CD14-positive monocyte (primary cell): Measurements from ENCODE around the gene PTGER4. TPM values are rescaled to one million over a fixed set of nuclear protein-coding genes. Genes with fewer than 3 reads are reported as not detected.
"Not testable (repeated sequence)": the region's sequence is repeated elsewhere in the genome, so short reads cannot be mapped to it uniquely, and the experiment has no call there.

Experiments used
- DNase-seq, 3 donors: peaks; one replicate each; pipeline ENCODE4 v3.0.0-alpha.2; 2011 to 2022
- H2AFZ ChIP-seq: 2 replicates; pipeline ENCODE4 v1.6.0; 2012; ENCODE audit warnings: mild to moderate bottlenecking, low read depth, low read length, inconsistent platforms; ENCODE audit not compliant: insufficient read depth, poor library complexity, severe bottlenecking
- H3K27ac ChIP-seq, 2 donors: 1 replicate in 1 of 2; 2 replicates in 1 of 2; pipeline ENCODE4 v1.5.1; 2012 to 2013; ENCODE audit warnings: low read length in 2 of 2, control low read depth in 1 of 2, inconsistent platforms in 1 of 2, low read depth in 1 of 2, mild to moderate bottlenecking in 1 of 2
- H3K27me3 ChIP-seq, 2 donors: one replicate each; pipeline versions ENCODE4 v1.6.0 to v1.6.1; 2011 to 2013; ENCODE audit warnings: low read length in 2 of 2; ENCODE audit not compliant: control insufficient read depth in 2 of 2, insufficient read depth in 2 of 2
- H3K36me3 ChIP-seq, 2 donors: replicated peaks in 1 of 2; 1 replicate in 1 of 2; 2 replicates in 1 of 2; pipeline versions ENCODE4 v1.5.1 to v1.6.1; 2012 to 2013; ENCODE audit warnings: low read length in 2 of 2, control low read depth in 1 of 2, inconsistent platforms in 1 of 2, mild to moderate bottlenecking in 1 of 2; ENCODE audit not compliant: insufficient read depth in 2 of 2, control insufficient read depth in 1 of 2
- H3K4me1 ChIP-seq, 2 donors: 1 replicate in 1 of 2; 2 replicates in 1 of 2; pipeline versions ENCODE4 v1.5.1 to v1.6.1; 2012 to 2013; ENCODE audit warnings: low read length in 2 of 2, control low read depth in 1 of 2, inconsistent platforms in 1 of 2, mild to moderate bottlenecking in 1 of 2, moderate library complexity in 1 of 2; ENCODE audit not compliant: insufficient read depth in 2 of 2, control insufficient read depth in 1 of 2
- H3K4me2 ChIP-seq: replicated peaks from 2 replicates; pipeline ENCODE3; 2012; ENCODE audit warnings: low read length, moderate library complexity, mild to moderate bottlenecking; ENCODE audit not compliant: poor library complexity, severe bottlenecking; ENCODE audit errors: extremely low read depth
- H3K4me3 ChIP-seq, 3 experiments: fragments of 200-600 bp in 1 of 3; sonication (generic) in 1 of 3; replicated peaks in 1 of 3; 1 replicate in 2 of 3; 2 replicates in 1 of 3; pipeline ENCODE4 v1.5.1; 2011 to 2013; ENCODE audit warnings: low read length in 3 of 3, mild to moderate bottlenecking in 3 of 3, control low read depth in 2 of 3, low read depth in 2 of 3, inconsistent platforms in 1 of 3, moderate library complexity in 1 of 3
- H3K79me2 ChIP-seq: 2 replicates; pipeline ENCODE4 v1.6.0; 2012; ENCODE audit warnings: mild to moderate bottlenecking, control low read depth, inconsistent platforms, low read length, moderate library complexity; ENCODE audit not compliant: insufficient read depth
- H3K9ac ChIP-seq: 2 replicates; pipeline ENCODE4 v1.6.0; 2017; ENCODE audit warnings: low read length, mild to moderate bottlenecking; ENCODE audit not compliant: insufficient read depth, poor library complexity, severe bottlenecking
- H3K9me3 ChIP-seq, 2 donors: replicated peaks in 1 of 2; 1 replicate in 1 of 2; 2 replicates in 1 of 2; pipeline versions ENCODE4 v1.5.1 to v1.6.1; 2012 to 2013; ENCODE audit warnings: low read length in 2 of 2, control low read depth in 1 of 2; ENCODE audit not compliant: control insufficient read depth in 1 of 2, insufficient read depth in 1 of 2
- H4K20me1 ChIP-seq: 2 replicates; pipeline ENCODE4 v1.6.0; 2012; ENCODE audit warnings: mild to moderate bottlenecking, low read length, control low read depth, moderate library complexity; ENCODE audit not compliant: insufficient read depth
- H3K27ac Mint-ChIP-seq, 7 donors: one replicate each; pipeline ENCODE4 v1.8.0; 2020; ENCODE audit warnings: mild to moderate bottlenecking in 7 of 7, mixed read lengths in 7 of 7, moderate library complexity in 6 of 7, inconsistent platforms in 2 of 7
- H3K27me3 Mint-ChIP-seq, 3 donors: one replicate each; pipeline ENCODE4 v1.8.0; 2021 to 2022; ENCODE audit warnings: low read depth in 3 of 3, mild to moderate bottlenecking in 3 of 3, mixed read lengths in 3 of 3, moderate library complexity in 3 of 3, inconsistent platforms in 1 of 3
- H3K36me3 Mint-ChIP-seq, 2 donors: one replicate each; pipeline ENCODE4 v1.8.0; 2020; ENCODE audit warnings: mixed read lengths in 2 of 2, inconsistent platforms in 1 of 2, mild to moderate bottlenecking in 1 of 2
- H3K4me1 Mint-ChIP-seq: one replicate; pipeline ENCODE4 v1.8.0; 2020; ENCODE audit warnings: mild to moderate bottlenecking, mixed read lengths
- H3K4me3 Mint-ChIP-seq, 2 donors: one replicate each; pipeline ENCODE4 v1.8.0; 2020; ENCODE audit warnings: mild to moderate bottlenecking in 2 of 2, mixed read lengths in 2 of 2, moderate library complexity in 1 of 2
- H3K9me3 Mint-ChIP-seq, 7 donors: one replicate each; pipeline ENCODE4 v1.8.0; 2020 to 2022; ENCODE audit warnings: mixed read lengths in 7 of 7, mild to moderate bottlenecking in 6 of 7, moderate library complexity in 6 of 7, inconsistent platforms in 2 of 7
- CTCF ChIP-seq: fragments of 200-600 bp; IDR thresholded peaks from one replicate; pipeline ENCODE4 v1.8.0; 2022; ENCODE audit warnings: antibody characterized with exemption, mild to moderate bottlenecking
- WGBS: methylation state at CpG from one replicate; pipeline ENCODE4 v1.1.5; 2013; ENCODE audit warnings: missing lambda C conversion rate; ENCODE audit not compliant: insufficient coverage; 5-methylcytosine and 5-hydroxymethylcytosine counted together
- intact Hi-C, 2 donors: fragments of 100-400 bp; cut with micrococcal nuclease; formaldehyde crosslinking; loops; one replicate each; pipeline versions ENCODE4 v1.15.0 to v1.15.1; 2023
- polyA plus RNA-seq, 3 donors: library from polyadenylated mRNA; depleted of rRNA in 1 of 3; unstranded in 2 of 3; stranded (reverse) in 1 of 3; fragments of 300-500 nt in 2 of 3; fragments of >200 nt in 1 of 3; fragmentation: Illumina TruSeq in 2 of 3; gene quantifications; 1 replicate in 2 of 3; 2 replicates in 1 of 3; pipeline ENCODE4 v1.2.3, GENCODE V29; 2012 to 2021

PTGER4 gene
- polyA plus RNA-seq, 3 donors, result 44.4 to 119 (median 64.3) TPM

GRCh38 chr5:40717281-40717680, 37.6 kb downstream of the PTGER4 start:
- H3K9me3 Mint-ChIP-seq, result peaks cover 5 to 13% (median 10%) of the 10 kb centered on the region in 7 donors
- no peak overlapping the region for H3K9ac ChIP-seq
- H3K27ac ChIP-seq, result no peak overlapping the region
- H3K36me3 Mint-ChIP-seq, result peaks cover 39 to 45% of the 10 kb centered on the region in 2 donors
- H3K27me3 ChIP-seq, result no peaks in the 10 kb centered on the region
- no peak overlapping the region for H3K4me3 ChIP-seq
- H2AFZ ChIP-seq, result no peak overlapping the region
- no peaks in the 10 kb centered on the region for H3K4me1 ChIP-seq
- peaks cover 0 to 5% of the 10 kb centered on the region in 2 donors for H3K9me3 ChIP-seq
- H3K36me3 ChIP-seq, result peaks cover 4 to 38% of the 10 kb centered on the region in 2 donors
- no peak overlapping the region for H3K4me2 ChIP-seq
- H4K20me1 ChIP-seq, result no peaks in the 10 kb centered on the region
- no peak for DNase-seq
- TF ChIP-seq CTCF, result no peak
- H3K27me3 Mint-ChIP-seq, result no peaks in the 10 kb centered on the region
- H3K27ac Mint-ChIP-seq, result no peak overlapping the region
- intact Hi-C loops, result no loop called here
- no peaks in the 10 kb centered on the region for H3K79me2 ChIP-seq
- no peak overlapping the region for H3K4me3 Mint-ChIP-seq
- H3K4me1 Mint-ChIP-seq, result no peaks in the 10 kb centered on the region

GRCh38 chr5:40720069-40720468, 40.4 kb downstream of the PTGER4 start:
- Histone ChIP-seq H3K36me3 (peaks cover 6 to 49% of the 10 kb centered on the region in 2 donors), H3K27ac (no peak overlapping the region), H2AFZ (no peak overlapping the region), H3K9ac (no peak overlapping the region), H3K4me3 (no peak overlapping the region), H3K4me2 (no peak overlapping the region), H3K79me2 (no peaks in the 10 kb centered on the region), H4K20me1 (no peaks in the 10 kb centered on the region), H3K4me1 (no peaks in the 10 kb centered on the region), H3K9me3 (peaks cover 0 to 8% of the 10 kb centered on the region in 2 donors), H3K27me3 (no peaks in the 10 kb centered on the region)
- Mint-ChIP-seq H3K4me3 (no peak overlapping the region), H3K27ac (no peak overlapping the region), H3K36me3 (peaks cover 46 to 61% of the 10 kb centered on the region in 2 donors), H3K4me1 (no peaks in the 10 kb centered on the region), H3K9me3 (peaks cover 6 to 25% (median 13%) of the 10 kb centered on the region in 7 donors), H3K27me3 (no peaks in the 10 kb centered on the region)
- intact Hi-C loops, result no loop called here
- no peak for TF ChIP-seq CTCF
- no peak for DNase-seq

GRCh38 chr5:40722497-40722911, 42.8 kb downstream of the PTGER4 start:
- H3K4me2 ChIP-seq, H3K4me3 ChIP-seq, H3K27ac Mint-ChIP-seq, H3K9me3 ChIP-seq, H2AFZ ChIP-seq, intact Hi-C loops, H3K4me3 Mint-ChIP-seq, H3K27me3 ChIP-seq, H3K27ac ChIP-seq, H3K79me2 ChIP-seq, DNase-seq, H4K20me1 ChIP-seq, H3K9ac ChIP-seq, H3K4me1 Mint-ChIP-seq, H3K4me1 ChIP-seq, H3K27me3 Mint-ChIP-seq: not testable (repeated sequence)
- peaks cover 10 to 25% (median 15%) of the 10 kb centered on the region in 7 donors for H3K9me3 Mint-ChIP-seq
- peaks cover 10 to 43% of the 10 kb centered on the region in 2 donors for H3K36me3 ChIP-seq
- WGBS, result 90% methylated on average over 30 of the region's 37 CpGs
- peaks cover 46 to 71% of the 10 kb centered on the region in 2 donors for H3K36me3 Mint-ChIP-seq
